Uterus (tissue), 2 donors: ENCODE measurements around the gene LY6G5B.

Experiments
- CTCF ChIP-seq, 4 experiments: fragments of 200-600 bp in 2 of 4; fragments of 450-650 bp in 2 of 4; sonication (generic) in 2 of 4; IDR thresholded peaks; one replicate each; pipeline ENCODE4 v1.5.1; 2016 to 2019; ENCODE audit warnings: antibody characterized with exemption in 4 of 4, mild to moderate bottlenecking in 2 of 4, moderate library complexity in 1 of 4
- POLR2A ChIP-seq, 2 donors: fragments of 450-650 bp; IDR thresholded peaks; one replicate each; pipeline ENCODE4 v1.6.1; 2016; ENCODE audit warnings: antibody characterized with exemption in 2 of 2, mild to moderate bottlenecking in 1 of 2, moderate library complexity in 1 of 2

- TF ChIP-seq CTCF (IDR thresholded peaks at IDR 0.05) (no peak), POLR2A (IDR thresholded peaks at IDR 0.05) (no peak)
Measured at GRCh38 chr6:31697555-31697954, 27.8 kb downstream of the LY6G5B start.
